HepG2 (cell line): ENCODE measurements around the gene NMRAL1. TPM values are rescaled to one million over a fixed set of nuclear protein-coding genes. Genes with fewer than 3 reads are reported as not detected.

Experiments
- CCDC6 ChIP-seq: sonication (generic); formaldehyde crosslinking; IDR thresholded peaks from 2 replicates; pipeline ENCODE4 v1.8.1; 2022; ENCODE audit warnings: mild to moderate bottlenecking, missing genetic modification reagents, moderate library complexity
- ETS1 ChIP-seq: sonication (generic); formaldehyde crosslinking; IDR thresholded peaks from 2 replicates; pipeline ENCODE4 v1.4.0; 2020; ENCODE audit warnings: missing genetic modification reagents
- ETV5 ChIP-seq: IDR thresholded peaks from 2 replicates; pipeline ENCODE4 v1.6.1; 2018; ENCODE audit warnings: missing biosample characterization, missing genetic modification reagents, inconsistent platforms, borderline replicate concordance
- HMGA1 ChIP-seq: sonication (generic); formaldehyde crosslinking; conservative IDR thresholded peaks from 2 replicates; pipeline ENCODE4 v1.4.0; 2020; ENCODE audit warnings: missing genetic modification reagents
- MXI1 ChIP-seq: IDR thresholded peaks from 3 replicates; pipeline ENCODE4 v1.6.1; 2012; ENCODE audit warnings: low read depth, low read length, inconsistent platforms, borderline replicate concordance
- RORA ChIP-seq: sonication (generic); formaldehyde crosslinking; IDR thresholded peaks from 2 replicates; pipeline ENCODE4 v1.5.0; 2020; ENCODE audit warnings: mild to moderate bottlenecking, missing genetic modification reagents, moderate library complexity
- SOX6 ChIP-seq, 2 experiments: fragments of 450-650 bp in 1 of 2; sonication (generic) in 1 of 2; formaldehyde crosslinking in 1 of 2; IDR thresholded peaks; 2 replicates each; pipeline versions ENCODE4 v1.4.0 to v1.6.1; 2017 to 2020; ENCODE audit warnings: antibody characterized with exemption in 1 of 2, mild to moderate bottlenecking in 1 of 2, missing genetic modification reagents in 1 of 2
- SRSF4 ChIP-seq: fragments of 200-400 bp; formaldehyde crosslinking; IDR thresholded peaks from one replicate; pipeline ENCODE4 v1.6.1; 2018; ENCODE audit warnings: mild to moderate bottlenecking, low read depth, low read length, moderate library complexity; ENCODE audit not compliant: poor library complexity, severe bottlenecking
- TIGD3 ChIP-seq: sonication (generic); formaldehyde crosslinking; IDR thresholded peaks from 2 replicates; pipeline ENCODE4 v1.5.1; 2020; ENCODE audit warnings: mild to moderate bottlenecking, missing genetic modification reagents, borderline replicate concordance
- ZMYM2 ChIP-seq: sonication (generic); formaldehyde crosslinking; IDR thresholded peaks from 2 replicates; pipeline ENCODE4 v1.8.0; 2022; ENCODE audit warnings: mild to moderate bottlenecking, missing genetic modification reagents
- polyA plus RNA-seq, 8 experiments: library from polyadenylated mRNA; depleted of rRNA in 3 of 8; stranded (reverse) in 7 of 8; unstranded in 1 of 8; fragments of >200 nt; fragmentation: Illumina TruSeq in 4 of 8; extraction: Trizol in 4 of 8; gene quantifications; 2 replicates each; pipeline versions ENCODE4 v1.2.1 to v1.2.3, GENCODE V29; 2011 to 2016; ENCODE audit warnings: low read depth in 4 of 8, missing spikeins in 1 of 8, mixed read lengths in 1 of 8; ENCODE audit not compliant: insufficient read depth in 1 of 8
- total RNA-seq, 5 experiments: library from RNA; depleted of rRNA; stranded (reverse); fragments of >200 nt; fragmentation: Illumina TruSeq; extraction: Trizol; gene quantifications; 2 replicates each; pipeline ENCODE4 v1.2.3, GENCODE V29; 2016; ENCODE audit warnings: low read depth in 1 of 5
- TF ChIP-seq, protein P1 (sequence below): sonication (generic); formaldehyde crosslinking; conservative IDR thresholded peaks from 2 replicates; pipeline ENCODE4 v1.8.0; 2022; ENCODE audit warnings: low read depth, missing genetic modification reagents
- TF ChIP-seq, protein P2 (sequence below): sonication (generic); formaldehyde crosslinking; IDR thresholded peaks from 2 replicates; pipeline ENCODE4 v1.4.0; 2020; ENCODE audit warnings: missing genetic modification reagents
- TF ChIP-seq, protein P3 (sequence below): sonication (generic); formaldehyde crosslinking; IDR thresholded peaks from 2 replicates; pipeline ENCODE4 v1.4.0; 2020; ENCODE audit warnings: missing genetic modification reagents

The NMRAL1 gene
- total and polyA plus RNA-seq, 2 of the 13 experiments (the other 11 are each of a cell fraction or from before 2014, with no cell fraction given), result 30.8 to 33.1 TPM

- TF ChIP-seq, protein P1, sequence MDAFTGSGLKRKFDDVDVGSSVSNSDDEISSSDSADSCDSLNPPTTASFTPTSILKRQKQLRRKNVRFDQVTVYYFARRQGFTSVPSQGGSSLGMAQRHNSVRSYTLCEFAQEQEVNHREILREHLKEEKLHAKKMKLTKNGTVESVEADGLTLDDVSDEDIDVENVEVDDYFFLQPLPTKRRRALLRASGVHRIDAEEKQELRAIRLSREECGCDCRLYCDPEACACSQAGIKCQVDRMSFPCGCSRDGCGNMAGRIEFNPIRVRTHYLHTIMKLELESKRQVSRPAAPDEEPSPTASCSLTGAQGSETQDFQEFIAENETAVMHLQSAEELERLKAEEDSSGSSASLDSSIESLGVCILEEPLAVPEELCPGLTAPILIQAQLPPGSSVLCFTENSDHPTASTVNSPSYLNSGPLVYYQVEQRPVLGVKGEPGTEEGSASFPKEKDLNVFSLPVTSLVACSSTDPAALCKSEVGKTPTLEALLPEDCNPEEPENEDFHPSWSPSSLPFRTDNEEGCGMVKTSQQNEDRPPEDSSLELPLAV (CRISPR knock-in tag), result no peak
- TF ChIP-seq SRSF4, result no peak
- TF ChIP-seq ZMYM2 (CRISPR knock-in tag), result no peak
- TF ChIP-seq HMGA1, result no peak
- TF ChIP-seq ETS1 (CRISPR knock-in tag), result no peak
- TF ChIP-seq, protein P2, sequence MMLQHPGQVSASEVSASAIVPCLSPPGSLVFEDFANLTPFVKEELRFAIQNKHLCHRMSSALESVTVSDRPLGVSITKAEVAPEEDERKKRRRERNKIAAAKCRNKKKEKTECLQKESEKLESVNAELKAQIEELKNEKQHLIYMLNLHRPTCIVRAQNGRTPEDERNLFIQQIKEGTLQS (CRISPR knock-in tag), result 0 out of 2 replicates have a peak, but pooled peaks have one; percentile 16
- no peak for TF ChIP-seq SOX6 (IDR thresholded peaks at IDR 0.05)
- TF ChIP-seq SOX6 (CRISPR knock-in tag; IDR thresholded peaks at IDR 0.05), result no peak
- TF ChIP-seq CCDC6, result no peak
- TF ChIP-seq TIGD3, result no peak
- TF ChIP-seq RORA (CRISPR knock-in tag), result no peak
- TF ChIP-seq, protein P3, sequence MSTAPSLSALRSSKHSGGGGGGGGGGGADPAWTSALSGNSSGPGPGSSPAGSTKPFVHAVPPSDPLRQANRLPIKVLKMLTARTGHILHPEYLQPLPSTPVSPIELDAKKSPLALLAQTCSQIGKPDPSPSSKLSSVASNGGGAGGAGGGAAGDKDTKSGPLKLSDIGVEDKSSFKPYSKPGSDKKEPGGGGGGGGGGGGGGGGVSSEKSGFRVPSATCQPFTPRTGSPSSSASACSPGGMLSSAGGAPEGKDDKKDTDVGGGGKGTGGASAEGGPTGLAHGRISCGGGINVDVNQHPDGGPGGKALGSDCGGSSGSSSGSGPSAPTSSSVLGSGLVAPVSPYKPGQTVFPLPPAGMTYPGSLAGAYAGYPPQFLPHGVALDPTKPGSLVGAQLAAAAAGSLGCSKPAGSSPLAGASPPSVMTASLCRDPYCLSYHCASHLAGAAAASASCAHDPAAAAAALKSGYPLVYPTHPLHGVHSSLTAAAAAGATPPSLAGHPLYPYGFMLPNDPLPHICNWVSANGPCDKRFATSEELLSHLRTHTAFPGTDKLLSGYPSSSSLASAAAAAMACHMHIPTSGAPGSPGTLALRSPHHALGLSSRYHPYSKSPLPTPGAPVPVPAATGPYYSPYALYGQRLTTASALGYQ (CRISPR knock-in tag), result no peak
- peak; percentile 78; the same call in 1 of the 3 replicates for TF ChIP-seq MXI1
- TF ChIP-seq ETV5 (CRISPR knock-in tag), result peak; percentile 54; the same call in 1 of the 2 replicates
Observed at GRCh38 chr16:4474192-4474961, at the start of gene NMRAL1 (continued).
